K562 (cell line): ENCODE measurements around the gene C22orf39. TPM values are rescaled to one million over a fixed set of nuclear protein-coding genes. Genes with fewer than 3 reads are reported as not detected.

Experiments
- ATAC-seq: fragments of 200-7000 bp; cut with Tn5 transposase; 3 replicates; pipeline ENCODE4 v1.9.1; 2020; ENCODE audit warnings: moderate library complexity
- BruUV-seq: library from RNA; stranded (reverse); fragments of 400-500 nt; replicated peaks from 2 replicates; lab custom pipeline; 2021; lab: Mats Ljungman, UMichigan
- CTCF ChIA-PET: fragments of 300-600 bp; formaldehyde crosslinking; extraction: SDS; loops from one replicate; lab custom pipeline; 2021; ENCODE audit warnings: low intra/inter-chr PET ratio; lab: Yijun Ruan, JAX
- POLR2A ChIA-PET: fragments of 300-600, 350-650 bp; sonication (Branson Sonifier 250); formaldehyde crosslinking; extraction: SDS; loops from one replicate; lab custom pipeline; 2021; ENCODE audit warnings: antibody characterized with exemption, inconsistent platforms; lab: Yijun Ruan, JAX
- DNase-seq, 4 experiments: peaks; one replicate each; pipeline versions ENCODE4 v3.0.0 to v3.0.0-alpha.2; 2011 to 2018; ENCODE audit warnings: low spot score in 3 of 4, mixed read lengths in 3 of 4; ENCODE audit errors: extremely low read depth in 1 of 4
- FAIRE-seq: peaks from 2 replicates; lab custom pipeline; 2011; peaks lifted over from hg19 to GRCh38; lab: Jason Lieb, UNC
- H2AFZ ChIP-seq: 2 replicates; pipeline ENCODE4 v1.6.0; 2011; ENCODE audit warnings: low read depth, low read length, control low read depth, inconsistent platforms
- H3K27ac ChIP-seq: fragments of 200-600 bp; 3 replicates; pipeline ENCODE4 v1.8.0; 2011; ENCODE audit warnings: low read depth, mild to moderate bottlenecking, control low read depth, inconsistent platforms, low read length, moderate library complexity, mixed read lengths; ENCODE audit errors: extremely low read depth
- H3K27me3 ChIP-seq, 2 experiments: fragments of 300-600 bp in 1 of 2; 2 replicates in 1 of 2; 3 replicates in 1 of 2; pipeline versions ENCODE4 v1.6.0 to v1.8.0; 2011; ENCODE audit warnings: inconsistent platforms in 2 of 2, low read length in 2 of 2, mild to moderate bottlenecking in 1 of 2, mixed read lengths in 1 of 2, moderate library complexity in 1 of 2; ENCODE audit not compliant: control insufficient read depth in 2 of 2, insufficient read depth in 2 of 2
- H3K36me3 ChIP-seq: fragments of 300-600 bp; 3 replicates; pipeline ENCODE4 v1.8.0; 2011; ENCODE audit warnings: mild to moderate bottlenecking, low read length, inconsistent platforms; ENCODE audit not compliant: control insufficient read depth, insufficient read depth
- H3K4me1 ChIP-seq, 2 experiments: fragments of 200-600 bp in 1 of 2; replicated peaks in 1 of 2; 2 replicates in 1 of 2; 3 replicates in 1 of 2; pipeline versions ENCODE4 v1.5.1 to v1.8.0; 2011; ENCODE audit warnings: inconsistent platforms in 2 of 2, low read length in 2 of 2, mild to moderate bottlenecking in 1 of 2, mixed read lengths in 1 of 2, moderate library complexity in 1 of 2; ENCODE audit not compliant: control insufficient read depth in 2 of 2, insufficient read depth in 2 of 2
- H3K4me2 ChIP-seq: 2 replicates; pipeline ENCODE4 v1.6.1; 2011; ENCODE audit warnings: low read length, control low read depth, inconsistent platforms, mixed read lengths; ENCODE audit not compliant: insufficient read depth
- H3K4me3 ChIP-seq: fragments of 200-600 bp; sonication (generic), shearing (Covaris generic); 2 replicates; pipeline ENCODE4 v1.5.1; 2016; ENCODE audit warnings: control low read depth, inconsistent platforms
- H3K79me2 ChIP-seq: fragments of 200-600 bp; 3 replicates; pipeline ENCODE4 v1.8.0; 2011; ENCODE audit warnings: low read length, inconsistent platforms; ENCODE audit not compliant: control insufficient read depth, insufficient read depth
- H3K9ac ChIP-seq, 2 experiments: 2 replicates each; pipeline versions ENCODE4 v1.6.0 to v1.6.1; 2011; ENCODE audit warnings: low read depth in 2 of 2, low read length in 2 of 2, control low read depth in 1 of 2, inconsistent platforms in 1 of 2, mild to moderate bottlenecking in 1 of 2, mixed read lengths in 1 of 2; ENCODE audit not compliant: insufficient read depth in 1 of 2
- H3K9me1 ChIP-seq: one replicate; pipeline ENCODE4 v1.6.0; 2011; ENCODE audit warnings: inconsistent platforms, mild to moderate bottlenecking, low read length, moderate library complexity; ENCODE audit not compliant: control insufficient read depth, insufficient read depth
- H3K9me3 ChIP-seq: replicated peaks from 2 replicates; pipeline ENCODE4 v1.5.1; 2011; ENCODE audit warnings: low read depth, low read length, inconsistent platforms; ENCODE audit not compliant: control insufficient read depth, insufficient read depth
- H4K20me1 ChIP-seq: replicated peaks from 2 replicates; pipeline ENCODE4 v1.6.1; 2011; ENCODE audit warnings: low read length, inconsistent platforms, mixed read lengths; ENCODE audit not compliant: control insufficient read depth, insufficient read depth
- ARID3A ChIP-seq: IDR thresholded peaks from 2 replicates; pipeline ENCODE4 v1.6.1; 2012; ENCODE audit warnings: low read depth, low read length, improper control_type of control experiment, borderline replicate concordance
- BACH1 ChIP-seq: fragments of 200-800 bp; sonication (Bioruptor generic); IDR thresholded peaks from 2 replicates; pipeline ENCODE4 v1.6.1; 2016; ENCODE audit warnings: missing genetic modification characterization, missing compliant biosample characterization
- ETV1 ChIP-seq: fragments of 450-650 bp; conservative IDR thresholded peaks from 2 replicates; pipeline ENCODE4 v1.6.1; 2016; ENCODE audit warnings: missing genetic modification characterization, control low read depth, low read depth, missing compliant biosample characterization
- HCFC1 ChIP-seq: IDR thresholded peaks from 2 replicates; pipeline ENCODE4 v1.6.1; 2012; ENCODE audit warnings: low read depth, low read length, improper control_type of control experiment
- JUND ChIP-seq, 2 experiments: IDR thresholded peaks; 2 replicates in 1 of 2; 3 replicates in 1 of 2; pipeline ENCODE4 v1.6.1; 2011; ENCODE audit warnings: borderline replicate concordance in 2 of 2, low read depth in 2 of 2, low read length in 2 of 2, improper control_type of control experiment in 1 of 2, missing biosample characterization in 1 of 2, missing genetic modification characterization in 1 of 2, missing genetic modification reagents in 1 of 2
- MAFK ChIP-seq: IDR thresholded peaks from 2 replicates; pipeline ENCODE4 v1.6.1; 2011; ENCODE audit warnings: low read length, improper control_type of control experiment
- MCM2 ChIP-seq: fragments of 450-650 bp; IDR thresholded peaks from 2 replicates; pipeline ENCODE4 v1.6.1; 2017; ENCODE audit warnings: low read depth, mild to moderate bottlenecking
- MEIS2 ChIP-seq: fragments of 450-650 bp; IDR thresholded peaks from 2 replicates; pipeline ENCODE4 v1.6.1; 2014; ENCODE audit warnings: mild to moderate bottlenecking; ENCODE audit not compliant: partially characterized antibody
- SETDB1 ChIP-seq: IDR thresholded peaks from one replicate; pipeline ENCODE4 v1.6.1; 2012; ENCODE audit warnings: low read length, control low read depth, inconsistent platforms
- SMC3 ChIP-seq: conservative IDR thresholded peaks from 2 replicates; pipeline ENCODE4 v1.6.1; 2011; ENCODE audit warnings: low read depth, low read length, improper control_type of control experiment; ENCODE audit not compliant: insufficient read depth
- SNRNP70 ChIP-seq: fragments of 200-400 bp; formaldehyde crosslinking; optimal IDR thresholded peaks from 2 replicates; pipeline ENCODE3; 2017; ENCODE audit warnings: low read depth, low read length
- TBL1XR1 ChIP-seq, 2 experiments: IDR thresholded peaks; 2 replicates each; pipeline ENCODE4 v1.6.1; 2012; ENCODE audit warnings: improper control_type of control experiment in 2 of 2, low read length in 2 of 2, mild to moderate bottlenecking in 1 of 2
- THAP12 ChIP-seq: fragments of 250-450 bp; sonication (Bioruptor Pico); IDR thresholded peaks from 2 replicates; pipeline ENCODE4 v1.9.0; 2021; ENCODE audit warnings: mild to moderate bottlenecking, inconsistent platforms
- ZBTB34 ChIP-seq: fragments of 250-450 bp; sonication (Bioruptor Pico); IDR thresholded peaks from 2 replicates; pipeline ENCODE4 v1.8.0; 2021; ENCODE audit warnings: mild to moderate bottlenecking, moderate library complexity
- ZC3H8 ChIP-seq: fragments of 450-650 bp; IDR thresholded peaks from 2 replicates; pipeline ENCODE4 v1.6.1; 2017
- WGBS: fragments of 100-300 bp; shearing (Covaris generic); methylation state at CpG from one replicate; pipeline ENCODE4 v1.1.6; 2016; ENCODE audit warnings: low coverage, mixed read lengths; ENCODE audit not compliant: insufficient coverage; ENCODE audit errors: missing lambda C conversion rate; 5-methylcytosine and 5-hydroxymethylcytosine counted together
- in situ Hi-C: fragments of 300-500 bp; cut with MboI; formaldehyde crosslinking; loops from 4 replicates; pipeline ENCODE4 v1.15.0; 2018; ENCODE audit warnings: inconsistent platforms, mixed read lengths
- intact Hi-C: fragments of 100-400 bp; cut with micrococcal nuclease; formaldehyde crosslinking; loops from 2 replicates; pipeline ENCODE4 v1.14.2; 2022
- polyA plus RNA-seq, 8 experiments: library from polyadenylated mRNA; depleted of rRNA in 4 of 8; stranded (reverse) in 5 of 8; unstranded in 3 of 8; fragments of >200 nt; fragmentation: Nextera tagmentation in 2 of 8; fragmentation: Illumina TruSeq in 1 of 8; extraction: Ambion mirVana in 2 of 8; extraction: Trizol in 1 of 8; gene quantifications; 2 replicates each; pipeline versions ENCODE4 v1.2.1 to v1.2.3, GENCODE V29; 2011 to 2014; ENCODE audit warnings: inconsistent platforms in 1 of 8, missing spikeins in 1 of 8
- total RNA-seq, 7 experiments: library from RNA; depleted of rRNA in 6 of 7; stranded (reverse); fragments of >200 nt in 6 of 7; fragmentation: Illumina TruSeq in 2 of 7; extraction: Trizol in 2 of 7; gene quantifications; 2 replicates each; pipeline versions ENCODE4 v1.2.1 to v1.2.3, GENCODE V29; 2011 to 2021; ENCODE audit warnings: low replicate concordance in 1 of 7

The C22orf39 gene
- total and polyA plus RNA-seq, 9 of the 15 experiments (the other 6 are each of a cell fraction or from before 2014, with no cell fraction given), result 20.4 to 139 (median 66.8) TPM

GRCh38 chr22:19477321-19478044 is 30.0 kb upstream of the C22orf39 start:
- BruUV-seq, result no TSS peak
- no peak for TF ChIP-seq ZBTB34 (CRISPR knock-in tag)
- no peak for TF ChIP-seq SNRNP70
- TF ChIP-seq SMC3, result peak; percentile 31; the same call in 1 of the 2 replicates
- TF ChIP-seq BACH1 (tag), result 0 out of 2 replicates have a peak, but pooled peaks have one; percentile 65
- TF ChIP-seq ARID3A, result peak; percentile 70; the same call in 1 of the 2 replicates
- no peak for TF ChIP-seq ZC3H8
- TF ChIP-seq JUND (IDR thresholded peaks at IDR 0.05; ENCODE audit: borderline replicate concordance, low read depth, low read length), result peak; percentile 39; the same call in 1 of the 2 replicates
- TF ChIP-seq JUND (tag; IDR thresholded peaks at IDR 0.05; ENCODE audit: borderline replicate concordance, low read depth, low read length), result no peak
- no peak for TF ChIP-seq MCM2
- TF ChIP-seq TBL1XR1 (IDR thresholded peaks at IDR 0.05; ENCODE audit: low read length in 2 of 2), result peak in 1 of 2 experiments; percentile 59; a peak in 2 of 4 replicates
- peak; percentile 15 for TF ChIP-seq SETDB1
- peak; percentile 65 for TF ChIP-seq MAFK
- 0 out of 2 replicates have a peak, but pooled peaks have one; percentile 47 for TF ChIP-seq THAP12 (CRISPR knock-in tag)
- TF ChIP-seq MEIS2, result no peak
- 0 out of 2 replicates have a peak, but pooled peaks have one; percentile 11 for TF ChIP-seq HCFC1
- peak; percentile 25; the same call in 1 of the 2 replicates for TF ChIP-seq ETV1

More at GRCh38 chr22:19477321-19478044, 30.0 kb upstream of the C22orf39 start:
- in situ Hi-C loops, result no loop called here
- peak overlapping the region; percentile 97 for H3K4me2 ChIP-seq
- ChIA-PET CTCF (interaction anchor here (0.6 to 2.1 kb wide), 6 partner anchors 87 to 298 kb away, joined by 3 to 14 read pairs (median 4); partner anchors contain the start of genes CLTCL1 and SLC25A1), POLR2A (interaction anchor here (0.5 to 5.4 kb wide), 22 partner anchors 14 to 611 kb away, joined by 3 to 148 read pairs (median 4); partner anchors contain the start of genes C22orf39, ESS2, HIRA and MRPL40)
- peaks cover 64% of the 10 kb centered on the region for H3K36me3 ChIP-seq
- H3K9me1 ChIP-seq, result no peaks in the 10 kb centered on the region
- FAIRE-seq (peak; percentile 11), ATAC-seq (no peak), DNase-seq (peak in 1 of 4 experiments; percentile 49)
- no peaks in the 10 kb centered on the region for H3K27me3 ChIP-seq
- intact Hi-C loops, result loop anchor here (1.0 to 5.0 kb wide), 5 partner anchors 80 to 355 kb away; partner anchors contain the start of gene DGCR2
- peaks cover 45% of the 10 kb centered on the region for H4K20me1 ChIP-seq
- 20% methylated on average over 5 of the region's 5 CpGs for WGBS
- H2AFZ ChIP-seq, result no peak overlapping the region
- peaks cover 7 to 16% of the 10 kb centered on the region in 2 experiments for H3K4me1 ChIP-seq
- peak overlapping the region; percentile 70 for H3K4me3 ChIP-seq
- H3K27ac ChIP-seq, result peak overlapping the region; percentile 97
- H3K9ac ChIP-seq, result peak overlapping the region; percentile 96 to 97
- H3K9me3 ChIP-seq, result no peaks in the 10 kb centered on the region
- peaks cover 92% of the 10 kb centered on the region for H3K79me2 ChIP-seq
